Naive thymus-derived CD4-positive, alpha-beta T cell (primary cell): ENCODE measurements around the gene YAE1. TPM values are rescaled to one million over a fixed set of nuclear protein-coding genes. Genes with fewer than 3 reads are reported as not detected.

Experiments used
- ATAC-seq: fragments of 150-1000 bp; cut with Tn5 transposase; 2 replicates; pipeline ENCODE4 v1.10.0; 2021; ENCODE audit warnings: mild to moderate bottlenecking, moderate library complexity
- CTCF ChIA-PET: fragments of 350-600 bp; sonication (Branson Sonifier 250); formaldehyde crosslinking; loops from one replicate; lab custom pipeline; 2021; ENCODE audit warnings: antibody characterized with exemption; lab: Charles Lee
- POLR2A ChIA-PET: fragments of 350-600 bp; sonication (Branson Sonifier 250); formaldehyde crosslinking; loops from one replicate; lab custom pipeline; 2021; ENCODE audit warnings: antibody characterized with exemption, inconsistent platforms; lab: Charles Lee
- DNase-seq, 9 donors: peaks; one replicate each; pipeline versions ENCODE4 v3.0.0 to v3.0.0-alpha.2; 2020 to 2022; ENCODE audit warnings: mixed read lengths in 1 of 9
- H3K27ac ChIP-seq: one replicate; pipeline ENCODE4 v1.7.0; 2013; ENCODE audit warnings: mild to moderate bottlenecking, low read depth, low read length, moderate library complexity
- H3K27me3 ChIP-seq, 2 donors: one replicate each; pipeline ENCODE4 v1.7.0; 2013; ENCODE audit warnings: low read length in 2 of 2, mild to moderate bottlenecking in 2 of 2, moderate library complexity in 2 of 2; ENCODE audit not compliant: control insufficient read depth in 2 of 2, insufficient read depth in 2 of 2
- H3K36me3 ChIP-seq, 3 experiments: 1 replicate in 2 of 3; 2 replicates in 1 of 3; pipeline ENCODE4 v1.7.0; 2013; ENCODE audit warnings: low read length in 3 of 3, mild to moderate bottlenecking in 3 of 3, moderate library complexity in 1 of 3; ENCODE audit not compliant: insufficient read depth in 3 of 3, control insufficient read depth in 2 of 3
- H3K4me1 ChIP-seq, 2 donors: one replicate each; pipeline ENCODE4 v1.7.0; 2013; ENCODE audit warnings: low read length in 2 of 2, mild to moderate bottlenecking in 2 of 2, moderate library complexity in 1 of 2; ENCODE audit not compliant: control insufficient read depth in 2 of 2, insufficient read depth in 2 of 2
- H3K4me3 ChIP-seq: 2 replicates; pipeline ENCODE4 v1.7.0; 2013; ENCODE audit warnings: mild to moderate bottlenecking, low read length
- H3K9me3 ChIP-seq, 3 experiments: 1 replicate in 2 of 3; 2 replicates in 1 of 3; pipeline ENCODE4 v1.7.0; 2013; ENCODE audit warnings: low read length in 3 of 3; ENCODE audit not compliant: control insufficient read depth in 2 of 3
- H3K27ac Mint-ChIP-seq, 9 donors: one replicate each; pipeline ENCODE4 v1.8.0; 2020 to 2022; ENCODE audit warnings: mixed read lengths in 9 of 9, mild to moderate bottlenecking in 8 of 9, moderate library complexity in 5 of 9, inconsistent platforms in 2 of 9
- H3K27me3 Mint-ChIP-seq, 5 donors: one replicate each; pipeline ENCODE4 v1.8.0; 2021 to 2022; ENCODE audit warnings: mixed read lengths in 5 of 5, mild to moderate bottlenecking in 1 of 5
- H3K36me3 Mint-ChIP-seq, 5 donors: one replicate each; pipeline ENCODE4 v1.8.0; 2020 to 2022; ENCODE audit warnings: mixed read lengths in 5 of 5, mild to moderate bottlenecking in 3 of 5, inconsistent platforms in 1 of 5
- H3K4me1 Mint-ChIP-seq, 7 donors: one replicate each; pipeline ENCODE4 v1.8.0; 2020 to 2022; ENCODE audit warnings: mixed read lengths in 7 of 7, mild to moderate bottlenecking in 3 of 7, inconsistent platforms in 1 of 7
- H3K4me3 Mint-ChIP-seq, 10 donors: one replicate each; pipeline ENCODE4 v1.8.0; 2020 to 2022; ENCODE audit warnings: mild to moderate bottlenecking in 10 of 10, mixed read lengths in 10 of 10, moderate library complexity in 6 of 10, inconsistent platforms in 2 of 10
- H3K9me3 Mint-ChIP-seq, 11 donors: one replicate each; pipeline ENCODE4 v1.8.0; 2020 to 2022; ENCODE audit warnings: mixed read lengths in 11 of 11, mild to moderate bottlenecking in 4 of 11, inconsistent platforms in 1 of 11, moderate library complexity in 1 of 11
- intact Hi-C, 2 donors: fragments of 100-400 bp; cut with micrococcal nuclease; formaldehyde crosslinking; loops; one replicate each; pipeline ENCODE4 v1.15.1; 2023
- polyA plus RNA-seq, 2 donors: library from polyadenylated mRNA; unstranded; fragments of 300-500 nt; fragmentation: Illumina TruSeq; gene quantifications; one replicate each; pipeline ENCODE4 v1.2.3, GENCODE V29; 2021
- total RNA-seq, 6 experiments: library from RNA in 5 of 6; stranded (reverse) in 5 of 6; gene quantifications; 1 replicate in 5 of 6; 2 replicates in 1 of 6; pipeline ENCODE4 v1.2.3 and lab custom pipeline; 2021 to 2026

YAE1 gene
- total and polyA plus RNA-seq, 7 experiments from 2014 or later = 10.2 to 34.2 (median 18.9) TPM

- Mint-ChIP-seq H3K4me1 (peaks cover 2 to 12% (median 10%) of the 10 kb centered on the region in 7 donors), H3K36me3 (peaks cover 0 to 2% (median 0%) of the 10 kb centered on the region in 5 donors), H3K27ac (peak overlapping the region in 5 of 9 donors; percentile 23 to 61 (median 44)), H3K27me3 (no peaks in the 10 kb centered on the region), H3K4me3 (no peak overlapping the region), H3K9me3 (no peaks in the 10 kb centered on the region)
- DNase-seq (peak; percentile 38 to 79 (median 73)), ATAC-seq (peak; percentile 98)
- H3K9me3 ChIP-seq = no peaks in the 10 kb centered on the region
- intact Hi-C loops = loop anchor here (1.0 to 5.0 kb wide), 10 partner anchors 9 to 472 kb away; partner anchors contain the start of gene RALA (in 1 of the 2)
- no peak overlapping the region for H3K4me3 ChIP-seq
- no peak overlapping the region for H3K27ac ChIP-seq
- peaks cover 0 to 4% (median 0%) of the 10 kb centered on the region in 3 experiments for H3K36me3 ChIP-seq
- ChIA-PET CTCF (interaction anchor here (0.6 to 7.3 kb wide), 31 partner anchors 9 to 500 kb away, joined by 3 to 336 read pairs (median 4); partner anchors contain the start of gene RALA), POLR2A (interaction anchor here (0.6 to 2.2 kb wide), 12 partner anchors 9 to 472 kb away, joined by 3 to 15 read pairs (median 4); no protein-coding TSS in a partner anchor)
- H3K4me1 ChIP-seq = no peaks in the 10 kb centered on the region
- H3K27me3 ChIP-seq = no peaks in the 10 kb centered on the region
Observed at GRCh38 chr7:39580149-39580874, 14.1 kb downstream of the YAE1 start.

DNA sequence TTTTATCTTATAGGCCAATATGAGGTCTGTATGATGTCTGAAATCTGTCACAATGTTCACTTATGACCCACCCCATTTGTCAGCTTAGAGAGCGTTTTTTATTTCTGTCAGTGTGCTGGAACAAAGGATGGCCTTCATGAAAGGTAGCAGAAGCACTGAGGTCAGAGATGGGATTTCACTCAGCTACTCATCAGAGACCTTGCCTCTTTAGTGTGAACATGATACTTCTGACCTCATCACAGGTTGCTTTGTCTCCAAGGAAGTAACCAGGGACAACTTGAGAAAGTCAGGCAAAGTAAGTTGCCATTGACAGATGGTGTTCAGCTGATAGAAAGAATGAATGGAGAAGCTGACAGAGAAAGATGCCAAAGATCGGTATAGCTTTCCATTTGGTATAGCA, 16.3 kb downstream of the YAE1 start:
- Histone ChIP-seq H3K4me1 (no peaks in the 10 kb centered on the region), H3K4me3 (no peak overlapping the region), H3K27me3 (no peaks in the 10 kb centered on the region), H3K27ac (no peak overlapping the region), H3K9me3 (no peaks in the 10 kb centered on the region), H3K36me3 (no peaks in the 10 kb centered on the region)
- Mint-ChIP-seq H3K4me1 (peaks cover 2 to 19% (median 10%) of the 10 kb centered on the region in 7 donors), H3K27ac (peak overlapping the region in 1 of 9 donors; percentile 58), H3K9me3 (no peaks in the 10 kb centered on the region), H3K4me3 (no peak overlapping the region), H3K36me3 (no peaks in the 10 kb centered on the region), H3K27me3 (no peaks in the 10 kb centered on the region)
- DNase-seq = no peak
- intact Hi-C loops = loop anchor here in 1 of 2 donors (5.0 kb wide), 1 partner anchor 110 kb away; no protein-coding TSS in a partner anchor
- ChIA-PET POLR2A (interaction anchor here (1.2 to 1.8 kb wide), 3 partner anchors 41 to 151 kb away, joined by 4 to 9 read pairs (median 6); partner anchors contain the start of gene RALA), CTCF (interaction anchor here (0.5 to 7.3 kb wide), 4 partner anchors 52 to 162 kb away, joined by 3 to 336 read pairs (median 4); no protein-coding TSS in a partner anchor)
- no peak for ATAC-seq

- intact Hi-C loops = loop anchor here in 1 of 2 donors (5.0 kb wide), 1 partner anchor 109 kb away; no protein-coding TSS in a partner anchor
- no peak for DNase-seq
- no peak for ATAC-seq
- ChIA-PET CTCF (interaction anchor here (0.6 to 7.3 kb wide), 2 partner anchors 48 to 161 kb away, joined by 4 to 336 read pairs; no protein-coding TSS in a partner anchor), POLR2A (interaction anchor here (0.5 kb wide), 1 partner anchor 29 kb away, joined by 3 read pairs; no protein-coding TSS in a partner anchor)
- H3K27ac ChIP-seq = no peak overlapping the region
- no peaks in the 10 kb centered on the region for H3K36me3 ChIP-seq
- H3K4me1 ChIP-seq = no peaks in the 10 kb centered on the region
- H3K4me3 ChIP-seq = no peak overlapping the region
- Mint-ChIP-seq H3K9me3 (no peaks in the 10 kb centered on the region), H3K4me3 (no peak overlapping the region), H3K27ac (peak overlapping the region in 1 of 9 donors; percentile 1), H3K4me1 (peaks cover 2 to 27% (median 10%) of the 10 kb centered on the region in 7 donors), H3K27me3 (no peaks in the 10 kb centered on the region), H3K36me3 (no peaks in the 10 kb centered on the region)
- no peaks in the 10 kb centered on the region for H3K27me3 ChIP-seq
- H3K9me3 ChIP-seq = no peaks in the 10 kb centered on the region
Observed at GRCh38 chr7:39583539-39583938, 17.3 kb downstream of the YAE1 start.

GRCh38 chr7:39587393-39587792, 21.2 kb downstream of the YAE1 start:
- POLR2A ChIA-PET = interaction anchor here (0.5 to 2.6 kb wide), 2 partner anchors 36 to 142 kb away, joined by 6 to 22 read pairs; partner anchors contain the start of gene RALA
- Histone ChIP-seq H3K9me3 (no peaks in the 10 kb centered on the region), H3K4me3 (no peak overlapping the region), H3K27ac (no peak overlapping the region), H3K27me3 (no peaks in the 10 kb centered on the region), H3K36me3 (no peaks in the 10 kb centered on the region), H3K4me1 (peaks cover 5 to 11% of the 10 kb centered on the region in 2 donors)
- ATAC-seq (no peak), DNase-seq (no peak)
- peaks cover 0 to 7% (median 0%) of the 10 kb centered on the region in 5 donors for H3K36me3 Mint-ChIP-seq
- peaks cover 0 to 4% (median 0%) of the 10 kb centered on the region in 11 donors for H3K9me3 Mint-ChIP-seq
- intact Hi-C loops = no loop called here
- H3K4me3 Mint-ChIP-seq = no peak overlapping the region
- peaks cover 5 to 48% (median 20%) of the 10 kb centered on the region in 7 donors for H3K4me1 Mint-ChIP-seq
- CTCF ChIA-PET = no interaction called here
- H3K27me3 Mint-ChIP-seq = no peaks in the 10 kb centered on the region
- H3K27ac Mint-ChIP-seq = peak overlapping the region in 2 of 9 donors; percentile 14 to 75

DNA sequence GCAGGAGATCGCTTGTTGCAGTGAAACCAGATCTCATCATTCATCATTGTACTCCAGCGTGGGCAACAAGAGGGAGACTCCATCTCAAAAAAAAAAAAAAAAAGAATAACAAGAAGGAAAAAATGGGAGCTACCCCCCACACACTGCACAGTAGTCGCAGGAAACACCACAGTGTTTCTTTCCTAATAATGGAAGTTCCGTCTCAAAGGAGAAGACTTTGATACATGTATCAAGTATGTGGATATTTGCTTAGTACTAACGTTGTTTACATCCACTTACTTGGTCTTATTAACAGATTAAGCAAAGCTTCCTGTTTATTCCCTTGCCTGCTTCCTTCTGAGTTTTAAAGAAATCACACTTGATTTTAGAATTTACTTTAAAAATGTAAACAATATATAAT, 22.2 kb downstream of the YAE1 start:
- Histone ChIP-seq H3K4me3 (no peak overlapping the region), H3K4me1 (peaks cover 5 to 15% of the 10 kb centered on the region in 2 donors), H3K9me3 (no peaks in the 10 kb centered on the region), H3K27me3 (no peaks in the 10 kb centered on the region), H3K36me3 (no peaks in the 10 kb centered on the region), H3K27ac (no peak overlapping the region)
- no peak for DNase-seq
- H3K4me3 Mint-ChIP-seq = no peak overlapping the region
- ChIA-PET POLR2A (interaction anchor here (0.6 to 2.6 kb wide), 7 partner anchors 8 to 361 kb away, joined by 3 to 22 read pairs (median 6); partner anchors contain the start of gene RALA), CTCF (interaction anchor here (1.0 to 2.4 kb wide), 5 partner anchors 7 to 153 kb away, joined by 3 to 9 read pairs (median 3); no protein-coding TSS in a partner anchor)
- peaks cover 0 to 9% (median 0%) of the 10 kb centered on the region in 5 donors for H3K36me3 Mint-ChIP-seq
- H3K27me3 Mint-ChIP-seq = no peaks in the 10 kb centered on the region
- peaks cover 10 to 51% (median 26%) of the 10 kb centered on the region in 7 donors for H3K4me1 Mint-ChIP-seq
- H3K27ac Mint-ChIP-seq = peak overlapping the region in 1 of 9 donors; percentile 75
- H3K9me3 Mint-ChIP-seq = peaks cover 0 to 4% (median 0%) of the 10 kb centered on the region in 11 donors
- ATAC-seq = no peak
- intact Hi-C loops = loop anchor here in 1 of 2 donors (2.0 kb wide), 1 partner anchor 34 kb away; the partner anchor contains the start of gene RALA
